Fibroblast of lung (primary cell): ENCODE results near the gene URI1.

Source experiments
- EZH2 ChIP-seq: IDR thresholded peaks from 2 replicates; pipeline ENCODE4 v1.5.1; 2012; ENCODE audit warnings: low read length, control low read depth, mild to moderate bottlenecking; ENCODE audit errors: missing control alignments
- TF ChIP-seq, protein P1 (sequence below), 2 donors: IDR thresholded peaks in 1 of 2; conservative IDR thresholded peaks in 1 of 2; 1 replicate in 1 of 2; 2 replicates in 1 of 2; pipeline ENCODE4 v1.5.1; 2011 to 2012; ENCODE audit warnings: low read length in 2 of 2, control low read depth in 1 of 2, inconsistent platforms in 1 of 2, low read depth in 1 of 2, mild to moderate bottlenecking in 1 of 2

DNA sequence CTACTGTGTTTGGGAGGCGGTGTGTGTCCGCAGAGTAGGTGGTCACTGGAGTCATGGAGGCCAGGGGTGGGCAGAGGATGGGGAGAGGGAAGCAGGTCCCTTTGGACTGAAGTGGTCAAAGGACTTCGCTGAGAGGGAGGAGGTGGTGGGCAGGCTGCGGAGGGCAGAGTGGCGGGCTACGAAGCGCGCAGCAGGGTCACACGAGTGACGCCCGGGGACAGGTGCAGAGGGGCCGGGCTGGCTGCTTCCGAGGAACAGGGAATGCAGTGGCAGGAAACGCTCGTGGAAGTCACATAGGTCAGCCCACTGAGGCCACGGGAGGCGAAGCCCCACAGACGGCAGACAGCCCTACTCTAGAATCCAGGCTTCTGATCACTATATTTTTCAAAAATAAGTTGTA, 111.5 kb downstream of the URI1 start:
- TF ChIP-seq EZH2: no peak
- TF ChIP-seq, protein P1, sequence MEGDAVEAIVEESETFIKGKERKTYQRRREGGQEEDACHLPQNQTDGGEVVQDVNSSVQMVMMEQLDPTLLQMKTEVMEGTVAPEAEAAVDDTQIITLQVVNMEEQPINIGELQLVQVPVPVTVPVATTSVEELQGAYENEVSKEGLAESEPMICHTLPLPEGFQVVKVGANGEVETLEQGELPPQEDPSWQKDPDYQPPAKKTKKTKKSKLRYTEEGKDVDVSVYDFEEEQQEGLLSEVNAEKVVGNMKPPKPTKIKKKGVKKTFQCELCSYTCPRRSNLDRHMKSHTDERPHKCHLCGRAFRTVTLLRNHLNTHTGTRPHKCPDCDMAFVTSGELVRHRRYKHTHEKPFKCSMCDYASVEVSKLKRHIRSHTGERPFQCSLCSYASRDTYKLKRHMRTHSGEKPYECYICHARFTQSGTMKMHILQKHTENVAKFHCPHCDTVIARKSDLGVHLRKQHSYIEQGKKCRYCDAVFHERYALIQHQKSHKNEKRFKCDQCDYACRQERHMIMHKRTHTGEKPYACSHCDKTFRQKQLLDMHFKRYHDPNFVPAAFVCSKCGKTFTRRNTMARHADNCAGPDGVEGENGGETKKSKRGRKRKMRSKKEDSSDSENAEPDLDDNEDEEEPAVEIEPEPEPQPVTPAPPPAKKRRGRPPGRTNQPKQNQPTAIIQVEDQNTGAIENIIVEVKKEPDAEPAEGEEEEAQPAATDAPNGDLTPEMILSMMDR (conservative IDR thresholded peaks at IDR 0.05 in 1 of 2, IDR thresholded peaks at IDR 0.05 in 1 of 2; ENCODE audit: low read depth in 1 of 2, low read length in 2 of 2): no peak
